Sigmoid colon (tissue), 7 donors: ENCODE measurements around the gene RASAL2. TPM values are rescaled to one million over a fixed set of nuclear protein-coding genes. Genes with fewer than 3 reads are reported as not detected.

Source experiments
- DNase-seq: peaks from one replicate; pipeline ENCODE4 v3.0.0-alpha.2; 2019
- H3K27ac ChIP-seq, 4 donors: fragments of 200-600 bp; sonication (generic); one replicate each; pipeline ENCODE4 v1.5.1; 2016 to 2019; ENCODE audit warnings: mild to moderate bottlenecking in 1 of 4
- H3K27me3 ChIP-seq, 3 donors: fragments of 200-600 bp; sonication (generic); one replicate each; pipeline ENCODE4 v1.5.1; 2019; ENCODE audit warnings: mild to moderate bottlenecking in 1 of 3
- H3K36me3 ChIP-seq, 4 donors: fragments of 200-600 bp; sonication (generic); one replicate each; pipeline ENCODE4 v1.5.1; 2016 to 2019
- H3K4me1 ChIP-seq, 4 donors: fragments of 200-600 bp; sonication (generic); one replicate each; pipeline ENCODE4 v1.5.1; 2017 to 2019
- H3K4me3 ChIP-seq, 4 donors: fragments of 200-600 bp; sonication (generic); one replicate each; pipeline ENCODE4 v1.5.1; 2017 to 2019; ENCODE audit warnings: mild to moderate bottlenecking in 2 of 4, moderate library complexity in 1 of 4
- H3K9me3 ChIP-seq, 4 donors: fragments of 200-600 bp in 3 of 4; sonication (generic) in 3 of 4; one replicate each; pipeline versions ENCODE4 v1.5.1 to v1.6.1; 2013 to 2019
- CTCF ChIP-seq, 4 experiments: fragments of 450-650 bp in 3 of 4; fragments of 200-600 bp in 1 of 4; IDR thresholded peaks; one replicate each; pipeline ENCODE4 v1.5.1; 2016 to 2019; ENCODE audit warnings: antibody characterized with exemption in 4 of 4, mild to moderate bottlenecking in 3 of 4, moderate library complexity in 2 of 4
- EP300 ChIP-seq, 4 donors: sonication (generic); formaldehyde crosslinking; IDR thresholded peaks; one replicate each; pipeline ENCODE4 v1.6.1; 2017; ENCODE audit warnings: antibody characterized with exemption in 4 of 4
- POLR2A ChIP-seq, 2 donors: fragments of 450-650 bp; IDR thresholded peaks; one replicate each; pipeline ENCODE4 v1.6.1; 2016; ENCODE audit warnings: antibody characterized with exemption in 2 of 2, mild to moderate bottlenecking in 2 of 2, moderate library complexity in 2 of 2
- POLR2AphosphoS5 ChIP-seq, 4 donors: sonication (generic); formaldehyde crosslinking; IDR thresholded peaks; one replicate each; pipeline ENCODE4 v1.6.1; 2017; ENCODE audit warnings: antibody characterized with exemption in 4 of 4
- WGBS, 2 donors: extraction: QIAGEN DNeasy Blood & Tissue Kit; methylation state at CpG; one replicate each; pipeline ENCODE4 v1.1.7; 2013; 5-methylcytosine and 5-hydroxymethylcytosine counted together
- intact Hi-C: fragments of 100-400 bp; cut with DNase I; formaldehyde crosslinking; loops from one replicate; pipeline ENCODE4 v1.15.1; 2023
- polyA plus RNA-seq, 3 donors: library from polyadenylated mRNA; stranded (reverse); fragments of 200-250 nt; gene quantifications; one replicate each; pipeline ENCODE4 v1.2.3, GENCODE V29; 2013
- total RNA-seq, 4 donors: library from RNA; depleted of rRNA; stranded (reverse); fragments of >200 nt; gene quantifications; one replicate each; pipeline ENCODE4 v1.1.0, GENCODE V29; 2016
- donor health status: healthy with polysubstance abuse.
- donor health status: Bipolar disorder and iron deficiency.
- donor health status: healthy.

The RASAL2 gene
- total and polyA plus RNA-seq, 7 donors, result 0.92 to 25.5 (median 11.1) TPM

- H3K4me3 ChIP-seq, result no peak overlapping the region
- H3K9me3 ChIP-seq, result no peaks in the 10 kb centered on the region
- no peaks in the 10 kb centered on the region for H3K27me3 ChIP-seq
- H3K4me1 ChIP-seq, result no peaks in the 10 kb centered on the region
- intact Hi-C loops, result no loop called here
- no peak overlapping the region for H3K27ac ChIP-seq
- DNase-seq, result no peak
- no peaks in the 10 kb centered on the region for H3K36me3 ChIP-seq
- no peak for TF ChIP-seq POLR2A (IDR thresholded peaks at IDR 0.05)
- TF ChIP-seq CTCF (IDR thresholded peaks at IDR 0.05), result no peak
- no peak for TF ChIP-seq POLR2AphosphoS5 (IDR thresholded peaks at IDR 0.05)
- TF ChIP-seq EP300 (IDR thresholded peaks at IDR 0.05), result no peak
These were observed 138.2 kb downstream of the RASAL2 start for GRCh38 chr1:178232108-178232507.

DNA sequence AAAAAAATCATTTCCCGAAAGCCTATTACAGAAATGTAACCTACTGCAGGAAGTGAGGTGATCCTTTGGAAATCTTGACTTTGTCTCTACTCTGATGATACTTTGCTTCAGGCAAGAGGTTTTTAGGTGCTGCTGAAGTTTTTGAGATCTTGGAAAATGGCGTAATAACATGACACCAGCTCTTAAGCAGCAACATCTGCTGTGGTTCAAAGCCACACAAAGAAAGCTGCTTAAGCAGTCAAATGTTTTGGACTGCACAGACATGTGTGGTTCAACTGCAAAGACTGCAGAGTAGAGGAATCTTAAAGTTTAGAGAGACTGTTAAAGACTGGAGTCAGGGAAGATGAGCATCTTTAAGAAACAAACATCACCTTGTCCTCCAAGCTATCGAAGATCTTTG, 139.0 kb downstream of the RASAL2 start:
- Histone ChIP-seq H3K4me1 (no peaks in the 10 kb centered on the region), H3K36me3 (no peaks in the 10 kb centered on the region), H3K9me3 (no peaks in the 10 kb centered on the region), H3K27me3 (no peaks in the 10 kb centered on the region), H3K4me3 (no peak overlapping the region), H3K27ac (no peak overlapping the region)
- TF ChIP-seq POLR2AphosphoS5 (IDR thresholded peaks at IDR 0.05) (no peak), POLR2A (IDR thresholded peaks at IDR 0.05) (no peak), CTCF (IDR thresholded peaks at IDR 0.05) (no peak), EP300 (IDR thresholded peaks at IDR 0.05) (no peak)
- no peak for DNase-seq
- WGBS, 2 donors, result 93 to 95% methylated on average over 3 of the region's 3 CpGs
- intact Hi-C loops, result no loop called here

- TF ChIP-seq EP300 (IDR thresholded peaks at IDR 0.05), result no peak
- no peak for TF ChIP-seq POLR2AphosphoS5 (IDR thresholded peaks at IDR 0.05)
- no peak for TF ChIP-seq CTCF (IDR thresholded peaks at IDR 0.05)
- TF ChIP-seq POLR2A (IDR thresholded peaks at IDR 0.05), result no peak
- intact Hi-C loops, result no loop called here
- Histone ChIP-seq H3K9me3 (no peaks in the 10 kb centered on the region), H3K4me1 (peaks cover 0 to 16% (median 13%) of the 10 kb centered on the region in 4 donors), H3K27me3 (no peaks in the 10 kb centered on the region), H3K4me3 (no peak overlapping the region), H3K36me3 (no peaks in the 10 kb centered on the region), H3K27ac (no peak overlapping the region)
- no peak for DNase-seq
- 95 to 99% methylated on average over 2 of the region's 2 CpGs for WGBS, 2 donors
These were observed 143.2 kb downstream of the RASAL2 start for GRCh38 chr1:178237121-178237520.

DNA sequence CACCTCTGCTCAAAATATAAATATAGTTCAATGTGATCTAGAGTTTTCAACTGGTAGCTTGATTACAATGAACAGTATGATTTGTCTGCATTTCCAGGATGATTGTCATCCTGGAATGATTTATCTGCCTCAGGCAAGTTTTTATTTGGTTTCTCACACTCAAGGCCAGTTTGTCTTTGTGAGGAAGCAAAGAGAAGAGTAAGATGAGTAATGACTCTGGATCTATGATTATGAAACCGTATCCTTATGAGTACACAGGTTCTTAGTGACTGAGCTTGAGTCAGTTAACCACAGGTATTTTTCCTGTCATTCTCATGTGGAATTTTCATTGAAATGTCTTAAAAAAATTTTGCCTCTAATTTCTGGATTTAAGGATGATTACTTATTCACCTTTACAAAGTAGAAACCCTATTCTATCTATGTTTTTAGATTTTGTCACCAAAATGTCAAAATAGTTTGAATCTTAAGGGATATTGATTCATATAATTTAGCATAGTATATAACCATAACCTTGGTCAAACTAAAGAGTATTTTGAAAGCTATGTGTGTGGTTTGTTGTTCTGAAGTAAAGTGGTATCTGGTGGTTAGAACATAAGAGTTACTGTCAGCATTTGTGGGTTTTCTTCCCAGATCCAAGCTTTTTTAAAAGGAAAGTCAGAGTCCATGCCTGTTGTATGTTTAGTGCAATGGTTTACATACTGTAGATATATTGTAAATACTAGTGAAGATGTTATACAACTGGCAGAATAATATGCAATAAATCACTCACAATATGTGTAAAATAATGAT, 145.0 kb downstream of the RASAL2 start:
- Histone ChIP-seq H3K4me1 (peaks cover 0 to 16% (median 13%) of the 10 kb centered on the region in 4 donors), H3K36me3 (no peaks in the 10 kb centered on the region), H3K4me3 (no peak overlapping the region), H3K27me3 (no peaks in the 10 kb centered on the region), H3K9me3 (no peaks in the 10 kb centered on the region), H3K27ac (no peak overlapping the region)
- TF ChIP-seq POLR2A (IDR thresholded peaks at IDR 0.05), result no peak
- TF ChIP-seq POLR2AphosphoS5 (IDR thresholded peaks at IDR 0.05), result no peak
- TF ChIP-seq EP300 (IDR thresholded peaks at IDR 0.05), result no peak
- no peak for TF ChIP-seq CTCF (IDR thresholded peaks at IDR 0.05)
- no peak for DNase-seq
- intact Hi-C loops, result no loop called here
- WGBS, 2 donors, result 40 to 63% methylated on average over 1 of the region's 1 CpG

GRCh38 chr1:178241057-178241456, 147.2 kb downstream of the RASAL2 start:
- intact Hi-C loops, result no loop called here
- 77% methylated on average over 1 of the region's 1 CpG for WGBS, 2 donors
- DNase-seq, result no peak

More at GRCh38 chr1:178241057-178241456, 147.2 kb downstream of the RASAL2 start:
- Histone ChIP-seq H3K27me3 (no peaks in the 10 kb centered on the region), H3K9me3 (no peaks in the 10 kb centered on the region), H3K4me1 (peaks cover 0 to 16% (median 13%) of the 10 kb centered on the region in 4 donors), H3K4me3 (no peak overlapping the region), H3K27ac (no peak overlapping the region), H3K36me3 (no peaks in the 10 kb centered on the region)
- no peak for TF ChIP-seq POLR2AphosphoS5 (IDR thresholded peaks at IDR 0.05)
